GM12878 (cell line): ENCODE measurements around the gene NAALADL2. TPM values are rescaled to one million over a fixed set of nuclear protein-coding genes. Genes with fewer than 3 reads are reported as not detected.
A peak's percentile ranks its signal among the peaks of the same experiment; 100 is the strongest.

Experiments used
- BCL3 ChIP-seq: IDR thresholded peaks from 2 replicates; pipeline ENCODE4 v1.6.1; 2011; ENCODE audit warnings: borderline replicate concordance, low read depth, mild to moderate bottlenecking, moderate library complexity, low read length; ENCODE audit not compliant: insufficient read depth, poor library complexity, severe bottlenecking
- BMI1 ChIP-seq: fragments of 450-650 bp; IDR thresholded peaks from 2 replicates; pipeline ENCODE4 v1.6.1; 2016; ENCODE audit warnings: mild to moderate bottlenecking, moderate library complexity, borderline replicate concordance
- E4F1 ChIP-seq: fragments of 450-650 bp; IDR thresholded peaks from 2 replicates; pipeline ENCODE4 v1.6.1; 2018; ENCODE audit warnings: borderline replicate concordance, mild to moderate bottlenecking; ENCODE audit not compliant: partially characterized antibody
- ETV6 ChIP-seq, 2 experiments: fragments of 450-650 bp in 1 of 2; IDR thresholded peaks in 1 of 2; conservative IDR thresholded peaks in 1 of 2; 2 replicates each; pipeline ENCODE4 v1.6.1; 2014; ENCODE audit warnings: antibody characterized with exemption in 1 of 2, borderline replicate concordance in 1 of 2, low read depth in 1 of 2, mild to moderate bottlenecking in 1 of 2, moderate library complexity in 1 of 2
- FOS ChIP-seq: IDR thresholded peaks from 3 replicates; pipeline ENCODE4 v1.6.1; 2011; ENCODE audit warnings: borderline replicate concordance; ENCODE audit not compliant: insufficient read length; ENCODE audit errors: extremely low read depth
- IKZF1 ChIP-seq: fragments of 450-650 bp; conservative IDR thresholded peaks from 2 replicates; pipeline ENCODE4 v1.6.1; 2017; ENCODE audit warnings: antibody characterized with exemption, mild to moderate bottlenecking
- MEF2A ChIP-seq: IDR thresholded peaks from 2 replicates; pipeline ENCODE4 v1.6.1; 2011; ENCODE audit warnings: low read depth, mild to moderate bottlenecking, low read length, moderate library complexity; ENCODE audit not compliant: insufficient read depth
- MEF2B ChIP-seq: fragments of 450-650 bp; IDR thresholded peaks from 2 replicates; pipeline ENCODE4 v1.6.1; 2018; ENCODE audit warnings: mild to moderate bottlenecking, moderate library complexity; ENCODE audit not compliant: partially characterized antibody, poor library complexity, severe bottlenecking
- MXI1 ChIP-seq: fragments of 150-350 bp; IDR thresholded peaks from 2 replicates; pipeline ENCODE4 v1.6.1; 2011; ENCODE audit warnings: low read depth, mild to moderate bottlenecking, inconsistent platforms, low read length, improper control_type of control experiment
- NBN ChIP-seq: fragments of 450-650 bp; IDR thresholded peaks from 2 replicates; pipeline ENCODE4 v1.6.1; 2016
- NRF1 ChIP-seq: conservative IDR thresholded peaks from 2 replicates; pipeline ENCODE4 v1.6.1; 2011; ENCODE audit warnings: mild to moderate bottlenecking, low read depth, low read length, improper control_type of control experiment
- POLR2AphosphoS5 ChIP-seq: IDR thresholded peaks from 2 replicates; pipeline ENCODE4 v1.6.1; 2011; ENCODE audit warnings: mild to moderate bottlenecking, low read length, inconsistent platforms
- RB1 ChIP-seq: fragments of 450-650 bp; formaldehyde crosslinking; IDR thresholded peaks from 2 replicates; pipeline ENCODE4 v1.6.1; 2017; ENCODE audit warnings: mild to moderate bottlenecking, borderline replicate concordance
- RBBP5 ChIP-seq: fragments of 200-600 bp; sonication (generic); conservative IDR thresholded peaks from 2 replicates; pipeline ENCODE4 v1.6.1; 2016
- ZNF274 ChIP-seq: IDR thresholded peaks from one replicate; pipeline ENCODE4 v1.8.0; 2011; ENCODE audit not compliant: insufficient read length, insufficient read depth
- ZNF622 ChIP-seq: fragments of 450-650 bp; IDR thresholded peaks from 2 replicates; pipeline ENCODE4 v1.6.1; 2017; ENCODE audit warnings: mild to moderate bottlenecking, inconsistent platforms
- polyA plus RNA-seq, 11 experiments: library from polyadenylated mRNA; depleted of rRNA in 4 of 11; unstranded in 6 of 11; stranded (reverse) in 5 of 11; fragments of >200 nt; fragmentation: Nextera tagmentation in 4 of 11; fragmentation: Illumina TruSeq in 1 of 11; extraction: Ambion mirVana in 4 of 11; extraction: Trizol in 1 of 11; gene quantifications; 1 replicate in 1 of 11; 2 replicates in 10 of 11; pipeline versions ENCODE4 v1.2.1 to v1.2.3, GENCODE V29; 2011 to 2016; ENCODE audit warnings: inconsistent platforms in 2 of 11, missing spikeins in 2 of 11, low read depth in 1 of 11
- total RNA-seq, 4 experiments: library from RNA; depleted of rRNA in 3 of 4; stranded (reverse); fragments of >200 nt in 3 of 4; fragmentation: Illumina TruSeq in 1 of 4; extraction: Trizol in 1 of 4; gene quantifications; 2 replicates each; pipeline versions ENCODE4 v1.2.1 to v1.2.3, GENCODE V29; 2013 to 2021
- TF ChIP-seq, protein P1 (sequence below): fragments of 450-650 bp; IDR thresholded peaks from 2 replicates; pipeline ENCODE4 v1.6.1; 2017; ENCODE audit warnings: mild to moderate bottlenecking, moderate library complexity
- TF ChIP-seq, protein P2 (sequence below): IDR thresholded peaks from 2 replicates; pipeline ENCODE4 v1.6.1; 2012; ENCODE audit warnings: mild to moderate bottlenecking, low read depth, low read length

The NAALADL2 gene
- total and polyA plus RNA-seq, 10 of the 15 experiments (the other 5 are each of a cell fraction or from before 2014, with no cell fraction given), result 0.06 to 10.8 (median 0.46) TPM

DNA sequence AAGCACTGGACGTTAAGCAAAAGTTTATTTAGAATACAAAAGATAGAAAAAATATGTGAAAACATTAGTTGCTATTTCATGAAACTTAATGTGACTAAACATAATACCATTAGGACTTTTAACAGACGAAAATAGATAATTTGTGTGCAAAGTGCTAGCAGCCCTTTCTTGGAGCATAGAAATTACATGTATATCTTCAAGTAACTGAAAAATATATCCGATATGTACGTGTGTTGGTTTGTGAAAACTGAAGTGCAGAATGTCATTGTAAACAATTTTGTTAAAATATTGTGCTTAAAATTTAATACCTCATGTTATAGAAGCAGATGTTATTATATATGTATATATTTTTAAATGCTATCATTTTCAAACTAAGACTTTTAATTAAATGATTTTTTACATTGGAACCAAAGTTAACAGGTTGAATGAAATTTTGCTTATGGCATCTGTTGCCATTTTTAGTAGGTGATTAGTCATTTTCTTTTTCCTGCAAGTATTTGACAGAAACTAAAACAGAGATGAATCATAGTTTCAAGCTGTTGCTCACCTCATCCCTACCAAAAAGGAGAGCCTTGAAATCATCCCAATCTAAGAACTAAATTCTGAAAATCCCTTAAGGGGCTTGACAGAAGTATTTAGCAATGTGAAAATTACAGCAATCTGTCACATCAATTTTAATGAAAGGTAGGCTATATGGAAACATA is 334.8 kb downstream of the NAALADL2 start (continued):
- TF ChIP-seq BCL3 (peak; percentile 42), MEF2B (peak; percentile 80), NRF1 (no peak), E4F1 (no peak), RBBP5 (no peak), NBN (no peak), ZNF622 (no peak), POLR2AphosphoS5 (no peak), ZNF274 (no peak), BMI1 (no peak), IKZF1 (no peak), ETV6 (conservative IDR thresholded peaks at IDR 0.05 in 1 of 2, IDR thresholded peaks at IDR 0.05 in 1 of 2; ENCODE audit: borderline replicate concordance in 1 of 2, low read depth in 1 of 2) (0 out of 4 replicates have a peak, but pooled peaks of 1 of the 2 experiments have one; percentile 47), RB1 (no peak), MEF2A (peak; percentile 92), MXI1 (no peak), FOS (no peak)
- TF ChIP-seq, protein P1, sequence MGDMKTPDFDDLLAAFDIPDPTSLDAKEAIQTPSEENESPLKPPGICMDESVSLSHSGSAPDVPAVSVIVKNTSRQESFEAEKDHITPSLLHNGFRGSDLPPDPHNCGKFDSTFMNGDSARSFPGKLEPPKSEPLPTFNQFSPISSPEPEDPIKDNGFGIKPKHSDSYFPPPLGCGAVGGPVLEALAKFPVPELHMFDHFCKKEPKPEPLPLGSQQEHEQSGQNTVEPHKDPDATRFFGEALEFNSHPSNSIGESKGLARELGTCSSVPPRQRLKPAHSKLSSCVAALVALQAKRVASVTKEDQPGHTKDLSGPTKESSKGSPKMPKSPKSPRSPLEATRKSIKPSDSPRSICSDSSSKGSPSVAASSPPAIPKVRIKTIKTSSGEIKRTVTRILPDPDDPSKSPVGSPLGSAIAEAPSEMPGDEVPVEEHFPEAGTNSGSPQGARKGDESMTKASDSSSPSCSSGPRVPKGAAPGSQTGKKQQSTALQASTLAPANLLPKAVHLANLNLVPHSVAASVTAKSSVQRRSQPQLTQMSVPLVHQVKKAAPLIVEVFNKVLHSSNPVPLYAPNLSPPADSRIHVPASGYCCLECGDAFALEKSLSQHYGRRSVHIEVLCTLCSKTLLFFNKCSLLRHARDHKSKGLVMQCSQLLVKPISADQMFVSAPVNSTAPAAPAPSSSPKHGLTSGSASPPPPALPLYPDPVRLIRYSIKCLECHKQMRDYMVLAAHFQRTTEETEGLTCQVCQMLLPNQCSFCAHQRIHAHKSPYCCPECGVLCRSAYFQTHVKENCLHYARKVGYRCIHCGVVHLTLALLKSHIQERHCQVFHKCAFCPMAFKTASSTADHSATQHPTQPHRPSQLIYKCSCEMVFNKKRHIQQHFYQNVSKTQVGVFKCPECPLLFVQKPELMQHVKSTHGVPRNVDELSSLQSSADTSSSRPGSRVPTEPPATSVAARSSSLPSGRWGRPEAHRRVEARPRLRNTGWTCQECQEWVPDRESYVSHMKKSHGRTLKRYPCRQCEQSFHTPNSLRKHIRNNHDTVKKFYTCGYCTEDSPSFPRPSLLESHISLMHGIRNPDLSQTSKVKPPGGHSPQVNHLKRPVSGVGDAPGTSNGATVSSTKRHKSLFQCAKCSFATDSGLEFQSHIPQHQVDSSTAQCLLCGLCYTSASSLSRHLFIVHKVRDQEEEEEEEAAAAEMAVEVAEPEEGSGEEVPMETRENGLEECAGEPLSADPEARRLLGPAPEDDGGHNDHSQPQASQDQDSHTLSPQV, result no peak
- TF ChIP-seq, protein P2, sequence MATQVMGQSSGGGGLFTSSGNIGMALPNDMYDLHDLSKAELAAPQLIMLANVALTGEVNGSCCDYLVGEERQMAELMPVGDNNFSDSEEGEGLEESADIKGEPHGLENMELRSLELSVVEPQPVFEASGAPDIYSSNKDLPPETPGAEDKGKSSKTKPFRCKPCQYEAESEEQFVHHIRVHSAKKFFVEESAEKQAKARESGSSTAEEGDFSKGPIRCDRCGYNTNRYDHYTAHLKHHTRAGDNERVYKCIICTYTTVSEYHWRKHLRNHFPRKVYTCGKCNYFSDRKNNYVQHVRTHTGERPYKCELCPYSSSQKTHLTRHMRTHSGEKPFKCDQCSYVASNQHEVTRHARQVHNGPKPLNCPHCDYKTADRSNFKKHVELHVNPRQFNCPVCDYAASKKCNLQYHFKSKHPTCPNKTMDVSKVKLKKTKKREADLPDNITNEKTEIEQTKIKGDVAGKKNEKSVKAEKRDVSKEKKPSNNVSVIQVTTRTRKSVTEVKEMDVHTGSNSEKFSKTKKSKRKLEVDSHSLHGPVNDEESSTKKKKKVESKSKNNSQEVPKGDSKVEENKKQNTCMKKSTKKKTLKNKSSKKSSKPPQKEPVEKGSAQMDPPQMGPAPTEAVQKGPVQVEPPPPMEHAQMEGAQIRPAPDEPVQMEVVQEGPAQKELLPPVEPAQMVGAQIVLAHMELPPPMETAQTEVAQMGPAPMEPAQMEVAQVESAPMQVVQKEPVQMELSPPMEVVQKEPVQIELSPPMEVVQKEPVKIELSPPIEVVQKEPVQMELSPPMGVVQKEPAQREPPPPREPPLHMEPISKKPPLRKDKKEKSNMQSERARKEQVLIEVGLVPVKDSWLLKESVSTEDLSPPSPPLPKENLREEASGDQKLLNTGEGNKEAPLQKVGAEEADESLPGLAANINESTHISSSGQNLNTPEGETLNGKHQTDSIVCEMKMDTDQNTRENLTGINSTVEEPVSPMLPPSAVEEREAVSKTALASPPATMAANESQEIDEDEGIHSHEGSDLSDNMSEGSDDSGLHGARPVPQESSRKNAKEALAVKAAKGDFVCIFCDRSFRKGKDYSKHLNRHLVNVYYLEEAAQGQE, result no peak
